Raji (cell line): ENCODE data around the gene PPCDC.

ENCODE experiments used
- POLR2A ChIP-seq: IDR thresholded peaks from 2 replicates; pipeline ENCODE4 v1.6.1; 2011; ENCODE audit warnings: low read depth, low read length, control low read depth; ENCODE audit not compliant: insufficient read depth

PPCDC gene

DNA sequence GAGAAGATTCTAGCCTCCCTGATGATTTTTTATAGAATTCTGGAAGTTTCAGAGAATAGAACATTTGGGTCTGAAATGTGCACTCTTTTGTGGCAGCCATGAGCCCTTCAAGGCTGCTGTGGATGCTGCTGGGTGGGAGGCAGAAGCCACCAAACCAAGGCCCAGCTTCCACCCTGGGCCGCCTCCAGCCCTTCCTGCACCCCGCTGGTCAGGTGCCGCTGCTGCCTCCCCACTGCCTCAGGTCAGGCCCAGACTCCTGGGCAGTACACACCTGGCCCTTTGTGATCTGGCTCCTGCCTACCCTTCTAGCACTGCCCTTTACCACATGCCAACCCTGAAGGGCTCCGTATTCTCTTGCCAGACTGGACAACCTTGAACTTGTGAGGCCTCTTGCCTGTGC is 28.3 kb downstream of the PPCDC start:
- TF ChIP-seq POLR2A: no peak

DNA sequence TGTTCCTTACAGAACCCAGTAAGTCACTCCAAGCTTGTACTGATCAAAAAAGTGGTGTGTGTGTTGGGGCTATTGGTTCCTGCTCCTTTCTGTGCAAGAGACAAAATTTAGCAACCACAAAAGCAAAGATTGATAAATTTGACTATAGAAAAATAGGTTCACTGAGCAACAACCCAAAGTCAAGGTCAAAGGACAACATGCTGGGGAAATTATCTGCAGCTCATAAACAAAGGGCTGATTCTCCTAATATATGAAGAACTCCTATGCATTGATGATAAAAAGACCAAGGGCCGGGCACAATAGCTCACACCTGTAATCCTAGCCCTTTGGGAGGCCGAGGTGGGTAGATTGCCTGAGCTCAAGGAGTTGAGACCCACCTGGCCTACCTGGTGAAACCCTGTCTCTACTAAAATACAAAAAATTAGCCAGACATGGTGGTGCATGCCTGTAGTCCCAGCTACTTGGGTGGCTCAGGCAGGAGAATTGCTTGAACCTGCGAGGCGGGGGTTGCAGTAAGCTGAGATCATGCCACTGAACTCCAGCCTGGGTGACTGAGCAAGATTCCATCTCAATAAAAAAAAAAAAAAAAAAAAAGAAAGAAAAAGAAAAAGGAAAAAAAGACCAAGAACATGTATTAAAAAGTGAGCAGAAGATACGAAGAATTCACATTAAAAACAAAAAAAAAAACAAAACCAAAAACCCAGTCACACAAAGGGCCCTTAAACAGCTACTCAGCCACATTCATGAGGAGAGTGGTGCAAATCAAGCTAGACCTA is 29.8 kb downstream of the PPCDC start:
- no peak for TF ChIP-seq POLR2A

DNA sequence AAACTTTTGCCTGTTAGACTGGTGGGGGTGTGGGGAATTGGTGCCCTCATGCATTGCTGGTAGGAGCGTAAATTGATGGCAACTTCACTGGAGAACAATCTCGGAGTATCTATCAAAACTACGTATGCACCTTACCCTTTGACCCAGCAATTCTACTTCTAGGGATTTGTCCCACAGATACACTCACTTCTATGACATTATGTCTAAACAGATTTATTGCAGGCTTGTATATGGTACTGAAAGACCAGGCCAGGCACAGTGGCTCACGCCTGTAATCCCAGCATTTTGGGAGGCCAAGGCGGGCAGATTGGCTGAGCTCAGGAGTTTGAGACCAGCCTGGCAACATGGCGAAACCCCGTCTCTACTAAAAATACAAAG is 30.3 kb downstream of the PPCDC start:
- TF ChIP-seq POLR2A: no peak

DNA sequence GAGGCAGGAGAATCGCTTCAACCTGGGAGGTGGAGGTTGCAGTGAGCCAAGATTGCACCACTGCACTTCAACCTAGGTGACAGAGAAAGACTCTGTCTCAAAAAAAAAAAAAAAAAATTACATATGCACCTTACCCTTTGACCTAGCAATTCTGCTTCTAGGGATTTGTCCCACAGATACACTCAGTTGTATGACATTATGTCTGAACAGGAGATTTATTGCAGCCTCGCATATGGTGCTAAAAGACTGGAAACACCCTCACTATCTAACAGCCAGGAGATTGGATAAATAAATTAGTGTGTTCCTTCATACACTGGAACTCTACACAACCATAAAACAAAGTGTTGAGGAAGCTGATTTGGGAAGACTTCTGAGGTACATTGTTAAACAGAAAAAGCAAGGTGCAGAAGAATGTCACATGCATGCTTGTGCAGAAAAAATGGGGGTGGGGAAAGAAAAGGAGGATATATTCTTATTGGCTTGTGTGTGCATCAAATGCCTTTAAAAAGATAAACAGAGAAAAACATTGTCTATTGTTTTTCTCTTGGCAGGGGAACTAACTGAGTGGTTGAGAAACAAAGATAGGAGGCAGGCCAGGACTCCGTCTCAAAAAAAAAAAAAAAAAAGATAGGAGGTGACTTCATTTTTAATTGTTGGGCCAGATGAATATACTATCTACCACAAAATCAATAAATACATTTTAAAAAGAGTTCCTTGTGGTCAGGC is 30.9 kb downstream of the PPCDC start:
- no peak for TF ChIP-seq POLR2A

DNA sequence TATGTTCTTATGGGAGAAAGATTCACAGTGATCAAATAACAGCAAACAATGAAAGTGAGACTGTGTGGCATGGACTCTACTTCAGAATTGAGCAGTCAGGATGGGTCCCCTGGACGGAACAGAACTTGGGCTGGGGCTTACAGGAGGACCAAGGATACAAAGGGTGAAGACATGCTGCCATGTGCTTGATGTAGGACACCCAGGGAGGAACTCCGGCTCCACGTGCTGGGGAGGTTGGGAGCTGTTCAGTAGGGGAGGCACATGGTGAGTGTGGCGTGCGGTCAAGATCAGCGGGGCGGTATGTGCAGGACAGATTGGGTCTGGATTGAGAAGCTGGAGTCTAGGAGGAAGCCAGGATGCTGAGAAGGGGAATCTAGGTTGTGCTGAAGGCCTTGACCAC is 32.6 kb downstream of the PPCDC start:
- TF ChIP-seq POLR2A: no peak

DNA sequence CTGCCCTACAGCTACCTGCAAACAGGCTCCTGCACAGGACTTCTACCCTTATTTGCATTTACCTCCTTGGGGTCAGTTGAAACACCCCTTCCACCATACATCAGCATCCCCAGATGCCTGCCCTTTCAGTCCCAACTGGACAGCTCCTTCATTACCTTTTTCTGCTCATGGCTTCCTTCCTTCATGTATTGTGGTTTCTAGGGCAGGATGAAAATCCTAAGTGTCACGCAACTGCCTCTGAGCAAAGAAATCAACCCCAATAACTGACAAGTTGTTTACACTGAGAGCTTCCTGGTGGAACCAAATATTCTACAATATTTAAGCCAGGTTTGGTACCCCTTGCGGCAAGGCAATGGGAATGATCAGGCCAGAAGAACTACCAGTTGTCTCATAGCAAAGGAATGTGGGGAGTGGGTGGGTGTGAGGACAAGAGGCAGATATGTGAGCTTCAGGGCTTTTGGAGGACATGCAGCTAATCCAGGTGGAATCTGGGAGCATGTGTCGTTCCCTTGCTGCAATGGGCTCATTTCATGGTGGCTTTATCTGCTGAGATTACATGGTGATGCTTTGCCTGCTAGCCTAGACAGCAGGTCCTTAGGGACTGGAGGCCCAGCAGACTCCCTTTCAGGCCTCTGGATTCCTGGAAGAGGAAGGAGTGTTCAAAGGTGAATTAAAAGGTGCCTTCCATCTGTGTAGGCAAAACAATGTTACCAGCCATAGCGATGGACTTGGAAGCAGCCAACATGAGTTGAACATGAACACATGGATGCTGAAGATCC is 34.9 kb downstream of the PPCDC start:
- TF ChIP-seq POLR2A: no peak

DNA sequence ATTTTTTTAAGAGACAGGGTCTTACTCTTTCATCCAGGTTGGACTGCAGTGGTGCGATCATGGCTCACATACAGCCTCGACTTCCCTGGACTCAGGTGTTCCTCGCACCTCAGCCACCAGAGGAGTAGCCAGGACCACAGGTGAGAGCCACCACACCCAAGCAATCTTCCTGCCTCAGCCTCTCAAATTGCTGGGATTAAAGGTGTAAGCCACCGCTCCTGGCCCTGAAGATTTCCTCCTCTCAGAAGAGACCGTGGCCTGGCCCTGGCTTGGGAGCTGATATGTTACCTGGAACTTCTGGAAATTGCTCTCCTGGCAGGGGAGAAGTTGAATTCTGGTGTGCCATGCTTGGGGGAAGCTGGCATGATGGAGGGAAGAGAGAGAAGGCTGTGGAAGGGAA is 36.2 kb downstream of the PPCDC start:
- TF ChIP-seq POLR2A: no peak

DNA sequence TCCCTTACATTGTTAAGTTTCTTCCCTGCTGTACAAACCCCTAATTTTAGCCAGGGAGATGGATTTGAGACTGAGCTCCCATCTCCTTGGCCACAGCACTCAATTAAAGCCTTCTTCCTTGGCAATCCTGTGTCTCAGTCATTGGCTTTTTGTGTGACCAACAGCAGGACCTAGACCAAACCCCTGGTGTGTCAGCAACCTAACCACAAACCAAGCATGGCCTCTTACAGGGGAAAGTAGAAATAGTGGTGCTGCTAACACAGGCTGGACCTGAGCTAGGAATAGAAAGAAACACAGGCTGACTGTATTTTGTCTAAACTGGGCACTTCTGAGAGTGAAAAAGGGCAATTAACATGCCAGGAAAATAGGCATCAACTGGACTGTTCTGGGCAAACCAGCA is 37.9 kb downstream of the PPCDC start:
- TF ChIP-seq POLR2A: no peak

DNA sequence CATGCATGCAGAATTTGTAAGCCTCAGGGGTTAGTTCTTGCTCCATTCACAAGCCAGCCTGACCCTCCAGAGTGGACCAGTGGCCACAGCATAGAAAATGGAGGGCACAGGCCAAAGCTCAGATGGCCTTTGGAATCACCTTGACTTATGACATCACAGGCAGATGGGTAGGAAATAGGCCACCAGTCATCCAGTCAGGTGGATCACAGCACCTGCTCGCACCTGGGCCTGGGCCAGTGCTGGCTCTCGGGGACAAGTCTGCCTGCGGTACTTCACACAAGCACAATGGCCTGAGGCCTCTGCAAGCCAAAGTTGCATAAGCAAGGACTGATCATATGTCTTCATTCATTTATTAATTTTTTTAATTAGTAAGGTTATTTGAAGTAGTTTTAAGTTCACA is 39.3 kb downstream of the PPCDC start:
- no peak for TF ChIP-seq POLR2A

DNA sequence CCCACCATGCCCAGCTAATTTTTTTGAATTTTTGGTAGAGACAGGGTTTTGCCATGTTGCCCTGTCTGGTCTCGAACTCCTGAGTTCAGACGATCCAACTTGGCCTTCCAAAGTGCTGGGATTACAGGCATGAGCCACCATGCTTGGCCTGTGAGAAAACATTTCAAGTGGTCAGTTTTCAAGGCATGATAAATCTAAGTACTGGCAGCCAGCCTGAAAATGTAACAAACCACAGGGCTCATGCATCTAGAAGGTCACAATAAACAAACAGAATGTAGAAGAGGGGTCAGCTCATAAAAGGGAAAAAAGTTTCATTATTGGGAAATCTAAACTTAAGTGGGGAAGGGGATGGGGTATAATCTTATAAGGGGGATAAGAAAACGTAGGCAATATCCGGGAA is 39.9 kb downstream of the PPCDC start:
- TF ChIP-seq POLR2A: no peak

DNA sequence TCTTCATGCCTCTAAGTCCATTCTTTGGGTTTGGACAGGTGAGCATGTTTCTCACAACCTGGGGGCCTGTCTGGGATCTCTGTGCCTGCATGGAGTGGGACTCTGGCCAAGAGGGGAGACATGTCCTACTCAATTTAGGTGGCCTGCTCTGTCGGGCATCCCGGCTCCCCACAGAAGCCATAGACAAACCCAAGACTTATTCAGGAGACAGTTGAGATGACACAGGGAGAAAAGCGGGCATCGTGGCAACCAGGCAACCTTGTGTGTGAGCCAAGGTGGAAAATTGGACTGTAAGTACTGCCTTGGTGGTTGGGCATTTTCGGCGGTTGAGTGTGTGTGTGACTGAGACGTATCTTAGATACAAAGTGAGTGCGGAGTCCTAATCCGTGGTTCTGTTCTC is 40.5 kb downstream of the PPCDC start:
- TF ChIP-seq POLR2A: no peak

DNA sequence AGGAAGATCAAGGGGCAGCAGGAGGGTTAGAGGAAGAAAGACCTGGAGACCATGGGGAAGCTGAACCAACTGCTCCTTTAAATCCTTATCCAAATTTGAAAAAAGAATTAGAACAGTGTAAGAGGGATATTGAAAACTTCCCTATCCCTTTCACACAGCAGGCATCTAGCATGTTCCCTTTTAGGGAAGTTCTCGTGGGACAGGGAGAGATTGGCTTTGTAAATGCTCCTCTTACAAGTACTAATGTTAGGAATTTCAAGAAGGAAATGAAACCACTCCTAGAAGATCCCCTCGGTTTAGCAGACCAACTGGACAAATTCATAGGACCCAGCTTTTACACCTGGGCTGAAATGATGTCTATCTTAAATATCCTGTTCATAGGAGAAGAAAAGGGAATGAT is 41.5 kb downstream of the PPCDC start:
- TF ChIP-seq POLR2A: no peak

DNA sequence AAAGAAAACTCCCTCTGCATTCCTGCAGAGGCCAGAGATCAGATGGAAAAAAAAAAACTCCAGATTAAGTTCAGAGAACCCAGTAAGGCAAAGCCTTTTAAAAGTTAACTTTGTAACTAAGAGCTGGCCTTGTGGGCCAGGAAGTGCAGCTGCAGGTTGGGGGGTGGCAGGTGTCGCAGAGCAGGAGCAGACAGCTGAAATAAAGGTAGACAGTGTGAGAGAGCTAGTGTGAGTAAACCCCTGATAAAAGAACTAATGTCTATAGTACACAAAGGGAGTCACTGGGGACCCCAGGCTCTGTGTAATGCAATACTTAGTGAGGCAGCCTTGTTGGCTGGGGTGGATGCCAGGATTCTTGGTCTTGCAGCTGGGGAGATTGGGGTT is 42.1 kb downstream of the PPCDC start:
- no peak for TF ChIP-seq POLR2A

DNA sequence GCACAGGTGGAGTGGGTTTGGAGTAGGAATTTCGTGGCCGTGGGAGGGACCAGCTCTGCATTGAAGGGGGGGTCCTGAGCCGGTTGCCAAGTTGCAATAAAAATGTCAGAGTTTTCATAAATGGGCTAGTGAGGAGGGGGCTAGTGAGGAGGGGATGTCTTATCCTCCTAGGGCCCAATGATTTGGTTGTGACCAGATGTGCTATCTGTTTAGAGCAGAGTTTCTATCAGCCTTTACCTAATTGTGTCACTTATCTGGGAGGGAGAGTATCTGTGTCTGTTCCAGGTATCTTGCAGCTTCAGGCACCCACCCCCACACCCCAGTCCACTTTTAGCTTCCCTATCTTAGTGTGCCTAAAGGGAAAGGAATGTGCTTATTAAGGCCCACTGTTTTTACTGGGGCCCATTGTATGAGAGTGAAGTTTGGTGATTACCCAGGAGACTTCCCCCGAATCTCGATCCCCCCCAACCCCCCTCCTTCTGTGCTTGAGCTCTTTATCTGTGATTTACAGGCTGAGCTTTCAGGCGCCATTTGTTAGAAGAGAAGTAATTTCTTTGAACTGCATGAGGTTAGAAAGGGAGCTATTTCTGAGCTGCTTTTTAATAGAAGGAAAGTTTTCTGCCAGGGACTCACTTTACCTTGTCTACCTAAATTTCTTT is 42.6 kb downstream of the PPCDC start:
- no peak for TF ChIP-seq POLR2A

DNA sequence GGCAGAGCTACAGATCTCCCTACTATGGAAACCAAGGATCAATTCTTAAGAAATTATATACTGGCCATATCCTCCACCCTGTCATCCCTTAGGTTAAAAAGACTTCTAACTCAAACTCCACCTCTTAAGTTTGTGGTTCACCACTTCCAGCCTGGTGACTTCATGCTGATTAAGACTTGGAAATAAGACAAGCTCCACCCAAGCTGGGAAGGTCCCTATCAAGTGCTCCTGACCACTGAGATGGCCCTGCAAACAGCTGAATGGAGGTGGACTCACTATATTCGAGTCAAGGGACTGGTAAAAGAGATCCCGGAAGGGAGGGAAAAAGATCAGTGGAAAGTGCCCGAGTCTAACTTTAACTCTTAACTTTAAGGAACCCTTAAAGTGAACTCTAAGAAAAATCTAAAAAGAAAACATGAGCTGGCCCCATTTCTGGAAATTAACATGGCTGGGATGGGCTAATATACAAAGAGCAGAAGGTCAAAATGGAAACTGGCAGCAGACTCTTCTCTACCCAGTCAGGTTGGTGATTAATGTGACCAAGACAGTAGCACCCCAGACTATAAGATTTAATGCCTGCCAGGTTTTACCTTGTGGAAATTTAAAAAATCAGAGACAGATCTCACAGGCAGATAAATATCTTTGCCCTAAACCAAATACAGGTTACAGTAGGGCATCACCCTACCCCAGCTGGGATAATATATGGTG is 43.9 kb downstream of the PPCDC start:
- TF ChIP-seq POLR2A: no peak
